Naive thymus-derived CD4-positive, alpha-beta T cell (primary cell): ENCODE measurements around the gene RTN3. TPM values are rescaled to one million over a fixed set of nuclear protein-coding genes. Genes with fewer than 3 reads are reported as not detected.

ENCODE experiments used
- ATAC-seq: fragments of 150-1000 bp; cut with Tn5 transposase; 2 replicates; pipeline ENCODE4 v1.10.0; 2021; ENCODE audit warnings: mild to moderate bottlenecking, moderate library complexity
- CTCF ChIA-PET: fragments of 350-600 bp; sonication (Branson Sonifier 250); formaldehyde crosslinking; loops from one replicate; lab custom pipeline; 2021; ENCODE audit warnings: antibody characterized with exemption; lab: Charles Lee
- POLR2A ChIA-PET: fragments of 350-600 bp; sonication (Branson Sonifier 250); formaldehyde crosslinking; loops from one replicate; lab custom pipeline; 2021; ENCODE audit warnings: antibody characterized with exemption, inconsistent platforms; lab: Charles Lee
- DNase-seq, 9 donors: peaks; one replicate each; pipeline versions ENCODE4 v3.0.0 to v3.0.0-alpha.2; 2020 to 2022; ENCODE audit warnings: mixed read lengths in 1 of 9
- H3K27ac ChIP-seq: one replicate; pipeline ENCODE4 v1.7.0; 2013; ENCODE audit warnings: mild to moderate bottlenecking, low read depth, low read length, moderate library complexity
- H3K27me3 ChIP-seq, 2 donors: one replicate each; pipeline ENCODE4 v1.7.0; 2013; ENCODE audit warnings: low read length in 2 of 2, mild to moderate bottlenecking in 2 of 2, moderate library complexity in 2 of 2; ENCODE audit not compliant: control insufficient read depth in 2 of 2, insufficient read depth in 2 of 2
- H3K36me3 ChIP-seq, 3 experiments: 1 replicate in 2 of 3; 2 replicates in 1 of 3; pipeline ENCODE4 v1.7.0; 2013; ENCODE audit warnings: low read length in 3 of 3, mild to moderate bottlenecking in 3 of 3, moderate library complexity in 1 of 3; ENCODE audit not compliant: insufficient read depth in 3 of 3, control insufficient read depth in 2 of 3
- H3K4me1 ChIP-seq, 2 donors: one replicate each; pipeline ENCODE4 v1.7.0; 2013; ENCODE audit warnings: low read length in 2 of 2, mild to moderate bottlenecking in 2 of 2, moderate library complexity in 1 of 2; ENCODE audit not compliant: control insufficient read depth in 2 of 2, insufficient read depth in 2 of 2
- H3K4me3 ChIP-seq: 2 replicates; pipeline ENCODE4 v1.7.0; 2013; ENCODE audit warnings: mild to moderate bottlenecking, low read length
- H3K9me3 ChIP-seq, 3 experiments: 1 replicate in 2 of 3; 2 replicates in 1 of 3; pipeline ENCODE4 v1.7.0; 2013; ENCODE audit warnings: low read length in 3 of 3; ENCODE audit not compliant: control insufficient read depth in 2 of 3
- H3K27ac Mint-ChIP-seq, 9 donors: one replicate each; pipeline ENCODE4 v1.8.0; 2020 to 2022; ENCODE audit warnings: mixed read lengths in 9 of 9, mild to moderate bottlenecking in 8 of 9, moderate library complexity in 5 of 9, inconsistent platforms in 2 of 9
- H3K27me3 Mint-ChIP-seq, 5 donors: one replicate each; pipeline ENCODE4 v1.8.0; 2021 to 2022; ENCODE audit warnings: mixed read lengths in 5 of 5, mild to moderate bottlenecking in 1 of 5
- H3K36me3 Mint-ChIP-seq, 5 donors: one replicate each; pipeline ENCODE4 v1.8.0; 2020 to 2022; ENCODE audit warnings: mixed read lengths in 5 of 5, mild to moderate bottlenecking in 3 of 5, inconsistent platforms in 1 of 5
- H3K4me1 Mint-ChIP-seq, 7 donors: one replicate each; pipeline ENCODE4 v1.8.0; 2020 to 2022; ENCODE audit warnings: mixed read lengths in 7 of 7, mild to moderate bottlenecking in 3 of 7, inconsistent platforms in 1 of 7
- H3K4me3 Mint-ChIP-seq, 10 donors: one replicate each; pipeline ENCODE4 v1.8.0; 2020 to 2022; ENCODE audit warnings: mild to moderate bottlenecking in 10 of 10, mixed read lengths in 10 of 10, moderate library complexity in 6 of 10, inconsistent platforms in 2 of 10
- H3K9me3 Mint-ChIP-seq, 11 donors: one replicate each; pipeline ENCODE4 v1.8.0; 2020 to 2022; ENCODE audit warnings: mixed read lengths in 11 of 11, mild to moderate bottlenecking in 4 of 11, inconsistent platforms in 1 of 11, moderate library complexity in 1 of 11
- intact Hi-C, 2 donors: fragments of 100-400 bp; cut with micrococcal nuclease; formaldehyde crosslinking; loops; one replicate each; pipeline ENCODE4 v1.15.1; 2023
- polyA plus RNA-seq, 2 donors: library from polyadenylated mRNA; unstranded; fragments of 300-500 nt; fragmentation: Illumina TruSeq; gene quantifications; one replicate each; pipeline ENCODE4 v1.2.3, GENCODE V29; 2021
- total RNA-seq, 6 experiments: library from RNA in 5 of 6; stranded (reverse) in 5 of 6; gene quantifications; 1 replicate in 5 of 6; 2 replicates in 1 of 6; pipeline ENCODE4 v1.2.3 and lab custom pipeline; 2021 to 2026

RTN3 gene
- total and polyA plus RNA-seq, 7 experiments from 2014 or later = 20.8 to 65.7 (median 34.4) TPM

DNA sequence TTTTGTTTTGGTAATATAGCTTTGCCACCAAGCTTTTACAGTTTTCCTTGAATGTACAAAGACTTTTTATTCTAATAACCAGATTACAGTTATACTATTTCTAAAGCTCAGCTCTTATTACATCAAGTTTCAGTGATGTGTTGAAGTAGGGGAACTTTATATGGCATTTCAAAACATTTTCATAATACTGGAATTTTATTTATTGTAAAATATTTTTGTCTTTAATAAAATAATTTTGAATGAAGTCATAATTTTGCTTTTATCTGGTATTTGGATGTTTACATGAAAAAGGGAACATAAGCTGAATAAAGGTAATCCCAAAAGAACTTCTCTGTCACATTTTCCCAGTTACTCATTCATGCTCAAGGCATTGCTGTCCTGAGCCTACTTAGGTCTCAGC, 34.7 kb downstream of the RTN3 start:
- Mint-ChIP-seq H3K36me3 (peaks cover 0 to 13% (median 3%) of the 10 kb centered on the region in 5 donors), H3K27ac (no peak overlapping the region), H3K4me1 (peaks cover 0 to 5% (median 0%) of the 10 kb centered on the region in 7 donors), H3K9me3 (no peaks in the 10 kb centered on the region), H3K27me3 (no peaks in the 10 kb centered on the region), H3K4me3 (no peak overlapping the region)
- CTCF ChIA-PET = interaction anchor here (0.7 kb wide), 1 partner anchor 199 kb away, joined by 5 read pairs; no protein-coding TSS in a partner anchor
- H3K36me3 ChIP-seq = no peaks in the 10 kb centered on the region
- POLR2A ChIA-PET = no interaction called here
- intact Hi-C loops = no loop called here
- no peak for ATAC-seq
- no peak overlapping the region for H3K27ac ChIP-seq
- no peak for DNase-seq
- no peaks in the 10 kb centered on the region for H3K27me3 ChIP-seq
- no peaks in the 10 kb centered on the region for H3K4me1 ChIP-seq
- no peaks in the 10 kb centered on the region for H3K9me3 ChIP-seq
- H3K4me3 ChIP-seq = no peak overlapping the region

DNA sequence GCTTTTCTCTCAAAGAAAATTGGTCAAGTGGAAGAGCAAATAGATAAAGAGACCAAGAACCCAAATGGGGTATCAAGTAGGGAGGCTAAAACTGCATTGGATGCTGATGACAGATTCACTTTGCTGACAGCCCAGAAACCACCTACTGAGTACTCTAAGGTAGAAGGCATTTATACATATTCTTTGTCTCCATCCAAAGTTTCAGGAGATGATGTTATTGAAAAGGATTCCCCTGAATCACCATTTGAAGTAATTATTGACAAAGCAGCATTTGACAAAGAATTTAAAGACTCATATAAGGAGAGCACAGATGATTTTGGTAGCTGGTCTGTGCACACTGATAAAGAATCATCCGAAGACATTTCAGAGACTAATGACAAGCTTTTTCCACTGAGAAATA, 37.7 kb downstream of the RTN3 start:
- CTCF ChIA-PET = no interaction called here
- no peaks in the 10 kb centered on the region for H3K27me3 Mint-ChIP-seq
- no peaks in the 10 kb centered on the region for H3K9me3 Mint-ChIP-seq
- Histone ChIP-seq H3K36me3 (no peaks in the 10 kb centered on the region), H3K27ac (no peak overlapping the region), H3K9me3 (no peaks in the 10 kb centered on the region), H3K4me3 (no peak overlapping the region), H3K27me3 (no peaks in the 10 kb centered on the region), H3K4me1 (no peaks in the 10 kb centered on the region)
- ATAC-seq (no peak), DNase-seq (no peak)
- peaks cover 0 to 2% (median 0%) of the 10 kb centered on the region in 7 donors for H3K4me1 Mint-ChIP-seq
- intact Hi-C loops = no loop called here
- peak overlapping the region in 1 of 9 donors; percentile 26 for H3K27ac Mint-ChIP-seq
- POLR2A ChIA-PET = no interaction called here
- no peak overlapping the region for H3K4me3 Mint-ChIP-seq
- H3K36me3 Mint-ChIP-seq = peaks cover 0 to 9% (median 3%) of the 10 kb centered on the region in 5 donors

DNA sequence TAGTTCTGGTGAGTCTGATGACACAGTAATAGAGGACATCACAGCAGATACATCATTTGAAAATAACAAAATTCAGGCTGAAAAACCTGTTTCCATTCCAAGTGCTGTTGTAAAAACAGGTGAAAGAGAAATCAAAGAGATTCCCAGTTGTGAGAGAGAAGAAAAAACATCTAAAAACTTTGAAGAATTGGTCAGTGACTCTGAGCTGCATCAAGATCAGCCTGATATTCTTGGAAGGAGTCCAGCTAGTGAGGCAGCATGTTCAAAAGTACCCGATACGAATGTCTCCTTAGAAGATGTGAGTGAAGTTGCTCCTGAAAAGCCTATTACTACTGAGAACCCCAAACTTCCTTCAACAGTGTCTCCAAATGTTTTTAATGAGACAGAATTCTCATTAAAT, 38.7 kb downstream of the RTN3 start:
- CTCF ChIA-PET = no interaction called here
- no peaks in the 10 kb centered on the region for H3K9me3 Mint-ChIP-seq

DNA sequence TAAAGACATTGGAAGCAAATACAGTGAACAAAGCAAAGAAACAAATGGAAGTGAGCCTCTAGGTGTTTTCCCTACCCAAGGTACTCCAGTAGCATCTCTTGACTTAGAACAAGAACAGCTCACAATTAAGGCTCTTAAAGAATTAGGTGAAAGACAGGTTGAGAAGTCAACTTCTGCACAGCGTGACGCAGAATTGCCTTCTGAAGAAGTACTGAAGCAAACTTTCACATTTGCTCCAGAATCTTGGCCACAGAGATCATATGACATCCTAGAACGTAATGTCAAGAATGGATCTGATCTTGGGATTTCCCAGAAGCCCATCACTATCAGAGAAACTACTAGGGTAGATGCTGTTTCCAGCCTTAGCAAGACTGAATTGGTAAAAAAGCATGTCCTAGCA, 39.3 kb downstream of the RTN3 start:
- H3K9me3 Mint-ChIP-seq = no peaks in the 10 kb centered on the region
- ChIA-PET POLR2A (no interaction called here), CTCF (no interaction called here)
- H3K4me1 Mint-ChIP-seq = no peaks in the 10 kb centered on the region
- intact Hi-C loops = no loop called here
- H3K4me3 ChIP-seq = no peak overlapping the region
- H3K27ac ChIP-seq = no peak overlapping the region
- peaks cover 0 to 4% (median 0%) of the 10 kb centered on the region in 5 donors for H3K36me3 Mint-ChIP-seq
- H3K27ac Mint-ChIP-seq = no peak overlapping the region
- DNase-seq (no peak), ATAC-seq (no peak)
- H3K36me3 ChIP-seq = no peaks in the 10 kb centered on the region
- H3K9me3 ChIP-seq = no peaks in the 10 kb centered on the region
- no peaks in the 10 kb centered on the region for H3K4me1 ChIP-seq
- H3K4me3 Mint-ChIP-seq = no peak overlapping the region
- H3K27me3 ChIP-seq = no peaks in the 10 kb centered on the region
- no peaks in the 10 kb centered on the region for H3K27me3 Mint-ChIP-seq

More for the DNA sequence above, 38.7 kb downstream of the RTN3 start:
- Histone ChIP-seq H3K4me3 (no peak overlapping the region), H3K4me1 (no peaks in the 10 kb centered on the region), H3K36me3 (no peaks in the 10 kb centered on the region), H3K9me3 (no peaks in the 10 kb centered on the region), H3K27me3 (no peaks in the 10 kb centered on the region), H3K27ac (no peak overlapping the region)
- ATAC-seq = no peak
- no peak for DNase-seq
- H3K36me3 Mint-ChIP-seq = peaks cover 0 to 5% (median 3%) of the 10 kb centered on the region in 5 donors
- H3K4me3 Mint-ChIP-seq = no peak overlapping the region
- peaks cover 0 to under 1% (median 0%) of the 10 kb centered on the region in 7 donors for H3K4me1 Mint-ChIP-seq
- POLR2A ChIA-PET = no interaction called here
- intact Hi-C loops = no loop called here
- peak overlapping the region in 1 of 9 donors; percentile 59 for H3K27ac Mint-ChIP-seq
- H3K27me3 Mint-ChIP-seq = no peaks in the 10 kb centered on the region

DNA sequence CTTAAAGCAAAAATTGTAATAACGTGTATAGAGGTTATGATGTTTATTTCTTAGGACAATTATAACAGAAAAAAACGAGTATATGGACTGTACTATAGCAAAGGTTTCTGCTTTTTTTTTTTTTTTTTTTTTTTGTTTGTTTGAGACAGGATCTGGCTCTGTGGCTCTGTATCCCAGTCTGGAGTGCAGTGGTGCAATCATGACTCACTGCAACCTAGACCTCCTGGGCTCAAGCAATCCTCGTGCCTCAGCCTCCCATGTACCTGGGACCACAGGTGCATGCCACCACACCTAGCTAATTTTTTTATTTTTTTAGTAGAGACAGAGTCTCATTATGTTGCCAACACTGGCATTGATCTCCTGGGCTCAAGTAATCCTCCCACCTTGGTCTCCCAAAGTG, 48.0 kb downstream of the RTN3 start:
- peaks cover 0 to 2% (median 0%) of the 10 kb centered on the region in 7 donors for H3K4me1 Mint-ChIP-seq
- H3K36me3 ChIP-seq = no peaks in the 10 kb centered on the region
- no peaks in the 10 kb centered on the region for H3K9me3 Mint-ChIP-seq
- ChIA-PET POLR2A (no interaction called here), CTCF (no interaction called here)
- no peak overlapping the region for H3K27ac Mint-ChIP-seq
- ATAC-seq (no peak), DNase-seq (no peak)
- H3K4me1 ChIP-seq = no peaks in the 10 kb centered on the region
- no peaks in the 10 kb centered on the region for H3K27me3 Mint-ChIP-seq
- H3K27me3 ChIP-seq = no peaks in the 10 kb centered on the region
- intact Hi-C loops = no loop called here
- H3K36me3 Mint-ChIP-seq = peaks cover 0 to 7% (median 0%) of the 10 kb centered on the region in 5 donors
- no peak overlapping the region for H3K27ac ChIP-seq
- H3K4me3 Mint-ChIP-seq = no peak overlapping the region
- H3K4me3 ChIP-seq = no peak overlapping the region
- H3K9me3 ChIP-seq = no peaks in the 10 kb centered on the region

DNA sequence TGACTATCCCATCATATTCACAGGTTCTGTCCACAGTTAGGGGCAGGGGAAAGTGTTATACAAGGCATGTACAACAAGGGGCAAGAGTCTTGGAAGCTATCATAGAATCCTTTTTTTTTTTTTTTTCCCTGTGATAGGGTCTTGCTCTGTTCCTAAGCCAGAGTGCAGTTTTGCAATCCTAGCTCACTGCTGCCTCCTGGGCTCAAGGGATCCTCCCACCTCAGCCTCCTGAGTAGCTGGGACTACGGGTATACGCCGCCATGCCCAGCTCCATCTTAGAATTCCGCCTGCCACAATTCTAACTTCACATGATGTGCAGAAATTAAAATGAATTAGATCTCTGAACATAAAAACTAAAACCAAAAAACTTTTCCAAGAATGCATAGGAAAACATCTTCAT, 55.6 kb downstream of the RTN3 start:
- Mint-ChIP-seq H3K36me3 (no peaks in the 10 kb centered on the region), H3K27ac (peak overlapping the region in 1 of 9 donors; percentile 12), H3K9me3 (no peaks in the 10 kb centered on the region), H3K4me1 (peaks cover 3 to 8% (median 4%) of the 10 kb centered on the region in 7 donors), H3K27me3 (no peaks in the 10 kb centered on the region), H3K4me3 (no peak overlapping the region)
- H3K9me3 ChIP-seq = no peaks in the 10 kb centered on the region
- H3K36me3 ChIP-seq = no peaks in the 10 kb centered on the region
- ChIA-PET CTCF (interaction anchor here (0.7 to 3.8 kb wide), 4 partner anchors 67 to 468 kb away, joined by 4 to 26 read pairs (median 16); partner anchors contain the start of gene ATL3), POLR2A (no interaction called here)
- no peak for DNase-seq
- H3K27me3 ChIP-seq = no peaks in the 10 kb centered on the region
- ATAC-seq = no peak
- no peak overlapping the region for H3K4me3 ChIP-seq
- intact Hi-C loops = no loop called here
- no peak overlapping the region for H3K27ac ChIP-seq
- H3K4me1 ChIP-seq = no peaks in the 10 kb centered on the region

DNA sequence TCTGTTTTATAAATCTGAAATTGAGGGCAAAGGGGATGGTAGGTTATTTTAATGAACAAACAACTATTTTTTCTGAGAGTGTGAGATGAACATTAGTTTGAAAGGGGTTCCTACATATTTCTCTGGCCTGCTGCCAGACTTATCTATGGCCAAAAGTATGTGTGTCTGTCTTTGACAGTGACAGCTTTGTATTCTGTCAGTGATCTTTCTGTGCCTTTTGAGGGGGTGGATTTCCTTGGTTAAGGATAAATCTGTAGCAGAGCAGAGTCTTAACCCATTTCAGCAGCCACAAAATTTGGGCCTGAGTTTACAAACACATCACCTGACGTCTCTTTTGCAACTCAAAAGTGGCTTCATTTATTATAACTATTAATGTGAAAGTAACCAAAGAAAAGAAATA, 56.4 kb downstream of the RTN3 start:
- H3K4me3 Mint-ChIP-seq = no peak overlapping the region
- no peaks in the 10 kb centered on the region for H3K36me3 ChIP-seq
- CTCF ChIA-PET = interaction anchor here (0.7 to 3.8 kb wide), 9 partner anchors 13 to 268 kb away, joined by 3 to 26 read pairs (median 3); partner anchors contain the start of gene ATL3
- POLR2A ChIA-PET = interaction anchor here (1.2 kb wide), 1 partner anchor 56 kb away, joined by 3 read pairs; no protein-coding TSS in a partner anchor
- H3K27me3 Mint-ChIP-seq = no peaks in the 10 kb centered on the region
- H3K27me3 ChIP-seq = no peaks in the 10 kb centered on the region
- no peaks in the 10 kb centered on the region for H3K9me3 Mint-ChIP-seq
- no peaks in the 10 kb centered on the region for H3K9me3 ChIP-seq
- no peak for ATAC-seq
- DNase-seq = no peak
- peaks cover 0 to 3% (median 0%) of the 10 kb centered on the region in 5 donors for H3K36me3 Mint-ChIP-seq
- no peak overlapping the region for H3K4me3 ChIP-seq
- H3K4me1 ChIP-seq = no peaks in the 10 kb centered on the region
- peaks cover 3 to 8% (median 4%) of the 10 kb centered on the region in 7 donors for H3K4me1 Mint-ChIP-seq
- peak overlapping the region in 6 of 9 donors; percentile 11 to 73 (median 22) for H3K27ac Mint-ChIP-seq
- no peak overlapping the region for H3K27ac ChIP-seq
- intact Hi-C loops = loop anchor here (1.0 to 2.0 kb wide), 8 partner anchors 56 to 703 kb away; partner anchors contain the start of genes ATL3 (in 2 of the 2) and RTN3 (in 1 of the 2)
